Stimulated activated CD8-positive, alpha-beta memory T cell treated with anti-CD3 and anti-CD28 coated beads, Interleukin-7, amount 100 ng/mL, for 1 hour (primary cell): Measurements from ENCODE around the gene PCNX2.
"Not testable (repeated sequence)": the region's sequence is repeated elsewhere in the genome, so short reads cannot be mapped to it uniquely, and the experiment has no call there.

ENCODE experiments used
- DNase-seq, 2 donors: peaks; one replicate each; pipeline ENCODE4 v3.0.0-alpha.2; 2020; ENCODE audit warnings: low read depth in 2 of 2

The PCNX2 gene

GRCh38 chr1:233010146-233010545 lies 285.4 kb downstream of the PCNX2 start:
- DNase-seq = no peak

- DNase-seq = no peak
Observed at GRCh38 chr1:233006541-233006973, 289.0 kb downstream of the PCNX2 start.

- no peak for DNase-seq
Observed at GRCh38 chr1:233006108-233006507, 289.4 kb downstream of the PCNX2 start.

GRCh38 chr1:233005703-233006102 lies 289.8 kb downstream of the PCNX2 start:
- no peak for DNase-seq

- DNase-seq = no peak
Observed at GRCh38 chr1:233005156-233005555, 290.4 kb downstream of the PCNX2 start.

- DNase-seq = no peak
Observed at GRCh38 chr1:233004451-233004850, 291.1 kb downstream of the PCNX2 start.

GRCh38 chr1:233003638-233004037 lies 291.9 kb downstream of the PCNX2 start:
- not testable (repeated sequence) for DNase-seq

GRCh38 chr1:232999956-233000625 lies 295.4 kb downstream of the PCNX2 start:
- no peak for DNase-seq

GRCh38 chr1:232998646-232999045 lies 296.9 kb downstream of the PCNX2 start:
- DNase-seq = no peak

- DNase-seq = no peak
Observed at GRCh38 chr1:232998138-232998537, 297.4 kb downstream of the PCNX2 start.

GRCh38 chr1:232996143-232996542 lies 299.4 kb downstream of the PCNX2 start:
- no peak for DNase-seq

GRCh38 chr1:232995189-232995588 lies 300.3 kb downstream of the PCNX2 start:
- no peak for DNase-seq

GRCh38 chr1:232993555-232993954 lies 302.0 kb downstream of the PCNX2 start:
- DNase-seq = no peak

- no peak for DNase-seq
Observed at GRCh38 chr1:232992227-232992626, 303.3 kb downstream of the PCNX2 start.

- DNase-seq = no peak
Observed at GRCh38 chr1:232991238-232991637, 304.3 kb downstream of the PCNX2 start.

- DNase-seq = no peak
Observed at GRCh38 chr1:232990176-232991128, 305.1 kb downstream of the PCNX2 start.

GRCh38 chr1:232988572-232989040 lies 306.9 kb downstream of the PCNX2 start:
- DNase-seq = no peak

- DNase-seq = no peak
Observed at GRCh38 chr1:232987774-232988140, 307.8 kb downstream of the PCNX2 start.

GRCh38 chr1:232987046-232987773 lies 308.3 kb downstream of the PCNX2 start:
- no peak for DNase-seq

- no peak for DNase-seq
Observed at GRCh38 chr1:232986527-232986922, 309.0 kb downstream of the PCNX2 start.

GRCh38 chr1:232985882-232986526 lies 309.5 kb downstream of the PCNX2 start:
- no peak for DNase-seq
